K562 (cell line): ENCODE data around the gene NECAP2. TPM values are rescaled to one million over a fixed set of nuclear protein-coding genes. Genes with fewer than 3 reads are reported as not detected.
A peak's percentile ranks its signal among the peaks of the same experiment; 100 is the strongest.

Source experiments
- ATAC-seq: fragments of 200-7000 bp; cut with Tn5 transposase; 3 replicates; pipeline ENCODE4 v1.9.1; 2020; ENCODE audit warnings: moderate library complexity
- BruUV-seq: library from RNA; stranded (reverse); fragments of 400-500 nt; replicated peaks from 2 replicates; lab custom pipeline; 2021; lab: Mats Ljungman, UMichigan
- CTCF ChIA-PET: fragments of 300-600 bp; formaldehyde crosslinking; extraction: SDS; loops from one replicate; lab custom pipeline; 2021; ENCODE audit warnings: low intra/inter-chr PET ratio; lab: Yijun Ruan, JAX
- POLR2A ChIA-PET: fragments of 300-600, 350-650 bp; sonication (Branson Sonifier 250); formaldehyde crosslinking; extraction: SDS; loops from one replicate; lab custom pipeline; 2021; ENCODE audit warnings: antibody characterized with exemption, inconsistent platforms; lab: Yijun Ruan, JAX
- DNase-seq, 4 experiments: peaks; one replicate each; pipeline versions ENCODE4 v3.0.0 to v3.0.0-alpha.2; 2011 to 2018; ENCODE audit warnings: low spot score in 3 of 4, mixed read lengths in 3 of 4; ENCODE audit errors: extremely low read depth in 1 of 4
- FAIRE-seq: peaks from 2 replicates; lab custom pipeline; 2011; peaks lifted over from hg19 to GRCh38; lab: Jason Lieb, UNC
- H2AFZ ChIP-seq: 2 replicates; pipeline ENCODE4 v1.6.0; 2011; ENCODE audit warnings: low read depth, low read length, control low read depth, inconsistent platforms
- H3K27ac ChIP-seq: fragments of 200-600 bp; 3 replicates; pipeline ENCODE4 v1.8.0; 2011; ENCODE audit warnings: low read depth, mild to moderate bottlenecking, control low read depth, inconsistent platforms, low read length, moderate library complexity, mixed read lengths; ENCODE audit errors: extremely low read depth
- H3K27me3 ChIP-seq, 2 experiments: fragments of 300-600 bp in 1 of 2; 2 replicates in 1 of 2; 3 replicates in 1 of 2; pipeline versions ENCODE4 v1.6.0 to v1.8.0; 2011; ENCODE audit warnings: inconsistent platforms in 2 of 2, low read length in 2 of 2, mild to moderate bottlenecking in 1 of 2, mixed read lengths in 1 of 2, moderate library complexity in 1 of 2; ENCODE audit not compliant: control insufficient read depth in 2 of 2, insufficient read depth in 2 of 2
- H3K36me3 ChIP-seq: fragments of 300-600 bp; 3 replicates; pipeline ENCODE4 v1.8.0; 2011; ENCODE audit warnings: mild to moderate bottlenecking, low read length, inconsistent platforms; ENCODE audit not compliant: control insufficient read depth, insufficient read depth
- H3K4me1 ChIP-seq, 2 experiments: fragments of 200-600 bp in 1 of 2; replicated peaks in 1 of 2; 2 replicates in 1 of 2; 3 replicates in 1 of 2; pipeline versions ENCODE4 v1.5.1 to v1.8.0; 2011; ENCODE audit warnings: inconsistent platforms in 2 of 2, low read length in 2 of 2, mild to moderate bottlenecking in 1 of 2, mixed read lengths in 1 of 2, moderate library complexity in 1 of 2; ENCODE audit not compliant: control insufficient read depth in 2 of 2, insufficient read depth in 2 of 2
- H3K4me2 ChIP-seq: 2 replicates; pipeline ENCODE4 v1.6.1; 2011; ENCODE audit warnings: low read length, control low read depth, inconsistent platforms, mixed read lengths; ENCODE audit not compliant: insufficient read depth
- H3K4me3 ChIP-seq: fragments of 200-600 bp; sonication (generic), shearing (Covaris generic); 2 replicates; pipeline ENCODE4 v1.5.1; 2016; ENCODE audit warnings: control low read depth, inconsistent platforms
- H3K79me2 ChIP-seq: fragments of 200-600 bp; 3 replicates; pipeline ENCODE4 v1.8.0; 2011; ENCODE audit warnings: low read length, inconsistent platforms; ENCODE audit not compliant: control insufficient read depth, insufficient read depth
- H3K9ac ChIP-seq, 2 experiments: 2 replicates each; pipeline versions ENCODE4 v1.6.0 to v1.6.1; 2011; ENCODE audit warnings: low read depth in 2 of 2, low read length in 2 of 2, control low read depth in 1 of 2, inconsistent platforms in 1 of 2, mild to moderate bottlenecking in 1 of 2, mixed read lengths in 1 of 2; ENCODE audit not compliant: insufficient read depth in 1 of 2
- H3K9me1 ChIP-seq: one replicate; pipeline ENCODE4 v1.6.0; 2011; ENCODE audit warnings: inconsistent platforms, mild to moderate bottlenecking, low read length, moderate library complexity; ENCODE audit not compliant: control insufficient read depth, insufficient read depth
- H3K9me3 ChIP-seq: replicated peaks from 2 replicates; pipeline ENCODE4 v1.5.1; 2011; ENCODE audit warnings: low read depth, low read length, inconsistent platforms; ENCODE audit not compliant: control insufficient read depth, insufficient read depth
- H4K20me1 ChIP-seq: replicated peaks from 2 replicates; pipeline ENCODE4 v1.6.1; 2011; ENCODE audit warnings: low read length, inconsistent platforms, mixed read lengths; ENCODE audit not compliant: control insufficient read depth, insufficient read depth
- CBFB ChIP-seq: sonication (generic); formaldehyde crosslinking; IDR thresholded peaks from 2 replicates; pipeline ENCODE4 v1.4.0; 2020; ENCODE audit warnings: mild to moderate bottlenecking, missing genetic modification reagents
- DIDO1 ChIP-seq: fragments of 450-650 bp; IDR thresholded peaks from 2 replicates; pipeline ENCODE4 v1.6.1; 2016; ENCODE audit warnings: low read depth, missing biosample characterization, missing genetic modification characterization
- MXI1 ChIP-seq: IDR thresholded peaks from 2 replicates; pipeline ENCODE4 v1.6.1; 2011; ENCODE audit warnings: low read depth, mild to moderate bottlenecking, improper control_type of control experiment, low read length
- NELFE ChIP-seq: IDR thresholded peaks from 2 replicates; pipeline ENCODE4 v1.6.1; 2011; ENCODE audit warnings: mild to moderate bottlenecking; ENCODE audit not compliant: insufficient read depth, insufficient read length
- NR3C1 ChIP-seq: sonication (generic); formaldehyde crosslinking; IDR thresholded peaks from 2 replicates; pipeline ENCODE4 v1.8.1; 2022; ENCODE audit warnings: missing genetic modification reagents
- POLR2B ChIP-seq: fragments of 450-650 bp; IDR thresholded peaks from 2 replicates; pipeline ENCODE4 v1.6.1; 2018; ENCODE audit warnings: low read depth; ENCODE audit not compliant: partially characterized antibody
- SETDB1 ChIP-seq: IDR thresholded peaks from one replicate; pipeline ENCODE4 v1.6.1; 2012; ENCODE audit warnings: low read length, control low read depth, inconsistent platforms
- SREBF1 ChIP-seq: fragments of 150-350 bp; IDR thresholded peaks from 2 replicates; pipeline ENCODE4 v1.6.1; 2014; ENCODE audit warnings: antibody characterized with exemption, low read depth, low read length, borderline replicate concordance
- TRIM24 ChIP-seq, 2 experiments: fragments of 450-650 bp; IDR thresholded peaks; 2 replicates each; pipeline ENCODE4 v1.6.1; 2016
- TRIM28 ChIP-seq: fragments of 450-650 bp; IDR thresholded peaks from 2 replicates; pipeline ENCODE4 v1.6.1; 2017
- U2AF1 ChIP-seq: fragments of 200-400 bp; formaldehyde crosslinking; optimal IDR thresholded peaks from 2 replicates; pipeline ENCODE3; 2017; ENCODE audit warnings: mild to moderate bottlenecking, low read depth, low read length, moderate library complexity
- ZFX ChIP-seq: sonication (generic); formaldehyde crosslinking; IDR thresholded peaks from 2 replicates; pipeline ENCODE4 v1.8.0; 2022; ENCODE audit warnings: mild to moderate bottlenecking, missing genetic modification reagents, moderate library complexity
- ZNF282 ChIP-seq: sonication (generic); formaldehyde crosslinking; IDR thresholded peaks from 2 replicates; pipeline ENCODE4 v1.8.1; 2023; ENCODE audit warnings: missing genetic modification reagents
- ZNF316 ChIP-seq: fragments of 450-650 bp; IDR thresholded peaks from 2 replicates; pipeline ENCODE4 v1.6.1; 2016
- WGBS: fragments of 100-300 bp; shearing (Covaris generic); methylation state at CpG from one replicate; pipeline ENCODE4 v1.1.6; 2016; ENCODE audit warnings: low coverage, mixed read lengths; ENCODE audit not compliant: insufficient coverage; ENCODE audit errors: missing lambda C conversion rate; 5-methylcytosine and 5-hydroxymethylcytosine counted together
- in situ Hi-C: fragments of 300-500 bp; cut with MboI; formaldehyde crosslinking; loops from 4 replicates; pipeline ENCODE4 v1.15.0; 2018; ENCODE audit warnings: inconsistent platforms, mixed read lengths
- intact Hi-C: fragments of 100-400 bp; cut with micrococcal nuclease; formaldehyde crosslinking; loops from 2 replicates; pipeline ENCODE4 v1.14.2; 2022
- polyA plus RNA-seq, 8 experiments: library from polyadenylated mRNA; depleted of rRNA in 4 of 8; stranded (reverse) in 5 of 8; unstranded in 3 of 8; fragments of >200 nt; fragmentation: Nextera tagmentation in 2 of 8; fragmentation: Illumina TruSeq in 1 of 8; extraction: Ambion mirVana in 2 of 8; extraction: Trizol in 1 of 8; gene quantifications; 2 replicates each; pipeline versions ENCODE4 v1.2.1 to v1.2.3, GENCODE V29; 2011 to 2014; ENCODE audit warnings: inconsistent platforms in 1 of 8, missing spikeins in 1 of 8
- total RNA-seq, 7 experiments: library from RNA; depleted of rRNA in 6 of 7; stranded (reverse); fragments of >200 nt in 6 of 7; fragmentation: Illumina TruSeq in 2 of 7; extraction: Trizol in 2 of 7; gene quantifications; 2 replicates each; pipeline versions ENCODE4 v1.2.1 to v1.2.3, GENCODE V29; 2011 to 2021; ENCODE audit warnings: low replicate concordance in 1 of 7

The NECAP2 gene
- total and polyA plus RNA-seq, 9 of the 15 experiments (the other 6 are each of a cell fraction or from before 2014, with no cell fraction given), result 22.7 to 107 (median 79.2) TPM

DNA sequence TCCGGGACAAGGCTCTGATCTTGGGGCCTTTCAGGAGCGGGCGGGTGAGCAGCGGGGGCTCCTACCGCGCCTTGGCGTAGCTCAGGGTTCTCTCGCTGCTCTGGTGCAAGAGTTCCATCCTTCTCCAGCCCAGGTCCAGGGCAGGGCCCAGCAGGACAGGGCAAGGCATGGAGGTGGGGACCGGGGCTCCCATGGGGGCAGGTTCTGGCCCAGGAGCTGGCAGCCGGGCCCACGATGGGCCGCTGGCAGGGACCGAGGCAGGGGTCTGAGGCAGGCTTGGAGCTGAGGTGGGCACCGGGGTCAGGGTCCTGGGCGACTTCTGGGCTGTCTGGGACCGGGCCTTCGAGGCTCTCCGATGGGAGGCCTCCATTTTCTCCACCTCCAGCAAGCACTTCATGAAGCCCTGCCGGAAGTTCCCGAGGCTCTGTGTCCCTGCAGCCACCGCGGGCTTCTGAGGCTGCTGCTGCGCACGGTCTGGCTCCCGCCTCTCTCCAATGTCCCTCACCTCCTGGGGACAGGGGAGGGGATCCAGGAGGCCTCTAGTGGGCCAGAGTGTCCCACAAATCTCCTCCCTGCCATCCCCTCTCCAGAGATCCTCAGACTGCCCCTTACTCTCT is 30.9 kb upstream of the NECAP2 start:
- FAIRE-seq, result no peak
- H3K4me3 ChIP-seq, result no peak overlapping the region
- no peaks in the 10 kb centered on the region for H3K36me3 ChIP-seq
- H3K9me3 ChIP-seq, result no peaks in the 10 kb centered on the region
- peaks cover 0 to 15% of the 10 kb centered on the region in 2 experiments; a peak in 3 of 5 replicates for H3K4me1 ChIP-seq
- WGBS, result 57% methylated on average over 24 of the region's 25 CpGs
- ATAC-seq, result peak; percentile 54; the same call in 2 of the 3 replicates
- TF ChIP-seq NR3C1 (CRISPR knock-in tag) (no peak), ZFX (CRISPR knock-in tag) (peak; percentile 27; the same call in 1 of the 2 replicates)
- peak overlapping the region in 1 of 2 experiments; percentile 82; a peak in 1 of 4 replicates for H3K9ac ChIP-seq
- H3K9me1 ChIP-seq, result peaks cover 5% of the 10 kb centered on the region
- CTCF ChIA-PET, result no interaction called here
- H3K79me2 ChIP-seq, result no peaks in the 10 kb centered on the region
- in situ Hi-C loops, result no loop called here
- H2AFZ ChIP-seq, result peak overlapping the region; percentile 79
- POLR2A ChIA-PET, result interaction anchor here (0.6 to 3.1 kb wide), 5 partner anchors 9 to 542 kb away, joined by 3 to 17 read pairs (median 3); no protein-coding TSS in a partner anchor
- H3K27me3 ChIP-seq, result no peaks in the 10 kb centered on the region; a peak in 1 of 5 replicates
- H4K20me1 ChIP-seq, result no peaks in the 10 kb centered on the region
- H3K27ac ChIP-seq, result no peak overlapping the region
- no peak for DNase-seq
- H3K4me2 ChIP-seq, result no peak overlapping the region
- intact Hi-C loops, result no loop called here
- no TSS peak for BruUV-seq

DNA sequence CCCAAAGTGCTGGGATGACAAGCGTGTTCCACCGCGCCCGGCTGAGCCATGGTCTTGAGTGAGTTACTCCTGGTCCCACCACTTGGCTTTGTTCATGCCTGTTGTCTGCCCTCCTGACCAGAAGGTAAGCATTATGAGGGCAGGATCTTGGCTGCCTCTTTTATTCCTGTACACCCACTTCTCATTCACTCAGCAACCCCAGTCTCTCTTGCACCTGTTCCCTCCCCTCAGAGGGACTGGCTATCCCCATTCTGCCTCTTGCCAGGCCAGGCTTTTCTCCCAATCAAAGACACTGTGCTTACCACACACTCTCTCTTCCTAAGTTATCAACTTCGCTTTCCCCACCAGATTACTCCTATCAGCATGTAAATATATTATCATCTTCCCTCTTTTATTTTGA is 29.7 kb upstream of the NECAP2 start:
- in situ Hi-C loops, result no loop called here
- Histone ChIP-seq H3K79me2 (no peaks in the 10 kb centered on the region), H3K36me3 (no peaks in the 10 kb centered on the region), H3K9me3 (no peaks in the 10 kb centered on the region), H4K20me1 (no peaks in the 10 kb centered on the region), H3K9ac (no peak overlapping the region), H2AFZ (no peak overlapping the region), H3K4me1 (peaks cover 0 to 13% of the 10 kb centered on the region in 2 experiments; a peak in 2 of 5 replicates), H3K4me2 (no peak overlapping the region), H3K27ac (no peak overlapping the region), H3K9me1 (peaks cover 5% of the 10 kb centered on the region), H3K4me3 (no peak overlapping the region), H3K27me3 (no peaks in the 10 kb centered on the region; a peak in 2 of 5 replicates)
- FAIRE-seq (no peak), ATAC-seq (no peak), DNase-seq (no peak)
- ChIA-PET POLR2A (interaction anchor here (0.6 to 3.1 kb wide), 2 partner anchors 10 to 43 kb away, joined by 4 to 17 read pairs; no protein-coding TSS in a partner anchor), CTCF (no interaction called here)
- WGBS, result 79% methylated on average over 5 of the region's 5 CpGs
- TF ChIP-seq NELFE (no peak), ZNF316 (peak; percentile 81), CBFB (no peak), U2AF1 (no peak), DIDO1 (tag) (no peak), TRIM24 (IDR thresholded peaks at IDR 0.05) (peak; percentile 35 to 56; a peak in 2 of 4 replicates), POLR2B (no peak), ZNF282 (CRISPR knock-in tag) (no peak), TRIM28 (peak; percentile 57; the same call in 1 of the 2 replicates), ZFX (CRISPR knock-in tag) (no peak), MXI1 (no peak), SREBF1 (no peak), SETDB1 (no peak)
- intact Hi-C loops, result no loop called here
- BruUV-seq, result no TSS peak
